GM13976 (cell line): ENCODE results near the gene ICAM1.

Experiments
- DNase-seq: peaks from one replicate; pipeline ENCODE4 v3.0.0; 2012; ENCODE audit warnings: low spot score
- CTCF ChIP-seq: IDR thresholded peaks from 2 replicates; pipeline ENCODE4 v1.5.1; 2012; ENCODE audit warnings: borderline replicate concordance, mild to moderate bottlenecking; ENCODE audit not compliant: insufficient read depth; ENCODE audit errors: extremely low read depth, missing control alignments, control extremely low read depth
- in situ Hi-C: fragments of 300-500 bp; cut with MboI; formaldehyde crosslinking; loops from one replicate; pipeline ENCODE4 v1.12.0; 2022; ENCODE audit warnings: low sequenced_read_pairs, mixed read lengths, inconsistent platforms; ENCODE audit not compliant: unreplicated experiment

Gene ICAM1

GRCh38 chr19:10292789-10293636, 22.1 kb downstream of the ICAM1 start:
- in situ Hi-C loops: no loop called here
- no peak for DNase-seq

GRCh38 chr19:10293637-10294367, 22.9 kb downstream of the ICAM1 start:
- in situ Hi-C loops: no loop called here
- no peak for TF ChIP-seq CTCF
- no peak for DNase-seq

More at GRCh38 chr19:10292789-10293636, 22.1 kb downstream of the ICAM1 start:
- no peak for TF ChIP-seq CTCF

GRCh38 chr19:10294368-10294697, 23.4 kb downstream of the ICAM1 start:
- no peak for TF ChIP-seq CTCF
- DNase-seq: no peak
- in situ Hi-C loops: no loop called here

GRCh38 chr19:10295305-10295846, 24.5 kb downstream of the ICAM1 start:
- TF ChIP-seq CTCF: no peak
- in situ Hi-C loops: no loop called here
- peak; percentile 88 for DNase-seq

- in situ Hi-C loops: no loop called here
These were observed 25.1 kb downstream of the ICAM1 start for GRCh38 chr19:10295847-10296591.

More at GRCh38 chr19:10295847-10296591, 25.1 kb downstream of the ICAM1 start:
- no peak for DNase-seq
- TF ChIP-seq CTCF: no peak
